22Rv1 (cell line): ENCODE data around the gene EOLA2.

ENCODE experiments used
- H3K27ac ChIP-seq: fragments of 450-650 bp; 2 replicates; pipeline ENCODE4 v1.5.1; 2017
- CTCF ChIP-seq: fragments of 450-650 bp; IDR thresholded peaks from 2 replicates; pipeline ENCODE4 v1.5.1; 2017; ENCODE audit warnings: mild to moderate bottlenecking
- ZFX ChIP-seq: fragments of 450-650 bp; IDR thresholded peaks from 2 replicates; pipeline ENCODE4 v1.6.1; 2017; ENCODE audit warnings: antibody characterized with exemption, borderline replicate concordance

EOLA2 gene

GRCh38 chrX:149916745-149917392, 21.4 kb downstream of the EOLA2 start:
- TF ChIP-seq ZFX = no peak
- TF ChIP-seq CTCF = no peak
- no peak overlapping the region for H3K27ac ChIP-seq

- H3K27ac ChIP-seq = no peak overlapping the region
- no peak for TF ChIP-seq CTCF
- no peak for TF ChIP-seq ZFX
Measured at GRCh38 chrX:149910178-149910695, 28.1 kb downstream of the EOLA2 start.

- TF ChIP-seq ZFX (no peak), CTCF (no peak)
- H3K27ac ChIP-seq = no peak overlapping the region
Measured at GRCh38 chrX:149909324-149910177, 28.7 kb downstream of the EOLA2 start.

- H3K27ac ChIP-seq = no peak overlapping the region
- TF ChIP-seq ZFX (no peak), CTCF (no peak)
Measured at GRCh38 chrX:149908727-149909126, 29.6 kb downstream of the EOLA2 start.

- TF ChIP-seq CTCF (no peak), ZFX (no peak)
- H3K27ac ChIP-seq = no peak overlapping the region
Measured at GRCh38 chrX:149908308-149908707, 30.0 kb downstream of the EOLA2 start.

GRCh38 chrX:149903889-149904748, 34.2 kb downstream of the EOLA2 start:
- H3K27ac ChIP-seq = no peak overlapping the region

More at GRCh38 chrX:149903889-149904748, 34.2 kb downstream of the EOLA2 start:
- no peak for TF ChIP-seq ZFX
- no peak for TF ChIP-seq CTCF
